OCI-M2 (cell line): ENCODE data around the gene SLX9.
"Not testable (repeated sequence)": the region's sequence is repeated elsewhere in the genome, so short reads cannot be mapped to it uniquely, and the experiment has no call there.

ENCODE experiments used
- DNase-seq: peaks from one replicate; lab custom pipeline; 2025; ENCODE audit not compliant: unreplicated experiment; lab: John Stamatoyannopoulos, UW

SLX9 gene

DNA sequence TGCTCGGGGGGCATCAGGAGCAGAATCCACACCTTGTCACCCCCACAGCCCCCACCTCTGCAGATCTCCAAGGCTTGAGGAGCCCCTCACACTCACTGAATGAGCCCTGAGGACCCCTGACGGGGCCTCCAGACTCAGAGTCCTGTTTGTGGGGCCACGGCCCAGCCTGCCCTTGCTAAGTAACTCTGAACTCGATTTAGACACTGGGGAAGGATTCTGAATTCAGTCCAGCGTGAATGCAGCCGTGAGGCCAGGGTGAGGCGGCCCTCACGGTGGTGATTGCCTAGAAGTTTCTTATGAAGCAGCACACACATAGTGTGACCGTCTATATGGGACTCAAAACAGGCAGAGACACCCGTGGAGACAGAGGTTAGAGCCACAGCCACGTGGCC lies 75.6 kb downstream of the SLX9 start:
- no peak for DNase-seq

DNA sequence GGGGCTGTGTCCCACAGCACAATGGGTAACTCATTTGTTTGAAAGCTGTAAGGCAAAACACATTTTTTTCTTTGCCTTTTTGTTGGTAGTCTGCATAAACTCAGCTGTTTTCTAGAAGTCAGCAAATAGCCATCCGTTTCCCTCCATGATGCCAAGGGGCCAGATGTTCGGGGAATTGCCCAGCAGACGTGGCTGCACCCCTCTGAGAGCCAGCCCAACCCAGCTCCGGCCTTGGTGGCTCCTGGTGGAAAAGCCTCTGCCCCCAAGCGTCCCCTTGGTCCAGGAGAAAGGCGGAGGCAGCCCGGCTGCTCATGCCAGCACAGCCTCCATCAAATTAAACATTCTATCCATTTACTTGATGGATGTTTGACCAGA lies 76.2 kb downstream of the SLX9 start:
- DNase-seq, result no peak

DNA sequence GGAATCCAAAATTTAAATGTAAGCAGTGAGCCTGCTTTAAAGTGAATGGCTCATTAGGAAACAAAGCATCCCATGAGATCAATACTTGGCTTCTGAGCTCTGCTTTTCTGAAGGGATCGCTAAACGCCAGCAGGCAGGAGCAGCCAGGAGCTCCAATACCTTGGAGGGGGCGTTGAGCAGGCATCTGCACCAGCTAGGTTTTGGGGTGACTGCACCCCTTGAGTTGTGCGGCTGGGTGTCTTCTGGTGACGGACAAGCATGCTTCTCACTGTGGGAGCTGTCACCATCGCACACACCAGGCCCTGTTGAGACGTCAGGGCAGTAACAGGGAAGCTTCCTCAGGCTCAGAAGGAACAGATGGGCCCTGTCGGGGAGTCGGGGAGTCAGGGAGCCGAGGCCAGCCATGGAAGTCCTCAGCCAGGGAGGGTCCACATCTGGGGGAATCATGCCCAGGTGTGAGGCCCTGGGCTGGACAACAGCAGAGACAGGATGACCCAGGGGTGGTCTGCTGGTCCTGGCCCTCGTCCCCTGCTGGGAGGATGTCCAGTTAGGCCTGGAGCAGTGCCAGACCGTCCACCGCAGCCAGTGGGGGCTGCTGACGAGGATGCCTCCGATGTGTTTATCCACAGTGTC lies 76.7 kb downstream of the SLX9 start:
- no peak for DNase-seq

DNA sequence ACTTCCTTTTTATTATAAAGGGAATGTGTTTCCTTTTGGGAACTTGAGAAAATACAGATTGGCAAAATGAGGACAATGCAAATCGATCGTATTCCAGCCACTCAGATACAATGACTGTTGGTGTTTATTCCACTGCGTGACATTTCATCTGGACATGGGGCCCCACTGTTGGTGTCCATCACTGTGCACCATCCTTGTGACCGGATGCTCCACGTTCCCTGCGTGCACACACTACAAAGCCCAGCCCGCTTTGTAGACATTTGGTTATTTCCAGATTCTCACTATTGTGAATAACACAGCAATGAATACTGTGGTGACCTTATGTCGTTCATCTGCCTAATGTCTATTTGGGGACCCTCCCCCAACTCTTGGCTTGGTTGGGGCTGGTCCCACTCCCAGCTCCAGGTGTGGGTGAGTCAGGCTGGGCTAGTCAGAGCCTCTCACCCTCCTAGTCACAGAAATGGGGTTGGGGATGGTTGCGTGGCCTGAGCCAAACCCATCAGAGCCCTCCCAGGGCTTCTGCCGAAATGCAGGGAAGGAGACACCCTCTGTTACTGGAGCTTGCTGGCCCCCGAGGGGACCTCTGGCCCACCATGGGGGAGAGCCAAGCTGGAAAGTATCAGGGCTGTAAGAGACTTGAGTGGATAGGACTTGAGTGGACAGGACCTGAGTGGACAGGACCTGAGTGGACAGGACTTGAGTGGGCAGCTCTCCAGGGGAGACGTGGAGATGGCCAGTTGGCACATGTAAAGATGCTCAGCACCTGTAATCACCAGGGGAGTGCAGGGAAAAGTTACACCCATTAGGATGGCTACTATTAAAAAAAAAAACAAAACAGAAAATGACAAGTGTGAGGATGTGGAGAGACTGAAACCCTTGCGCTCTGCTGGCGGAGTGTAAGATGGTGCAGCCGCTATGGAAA lies 77.5 kb downstream of the SLX9 start:
- no peak for DNase-seq

DNA sequence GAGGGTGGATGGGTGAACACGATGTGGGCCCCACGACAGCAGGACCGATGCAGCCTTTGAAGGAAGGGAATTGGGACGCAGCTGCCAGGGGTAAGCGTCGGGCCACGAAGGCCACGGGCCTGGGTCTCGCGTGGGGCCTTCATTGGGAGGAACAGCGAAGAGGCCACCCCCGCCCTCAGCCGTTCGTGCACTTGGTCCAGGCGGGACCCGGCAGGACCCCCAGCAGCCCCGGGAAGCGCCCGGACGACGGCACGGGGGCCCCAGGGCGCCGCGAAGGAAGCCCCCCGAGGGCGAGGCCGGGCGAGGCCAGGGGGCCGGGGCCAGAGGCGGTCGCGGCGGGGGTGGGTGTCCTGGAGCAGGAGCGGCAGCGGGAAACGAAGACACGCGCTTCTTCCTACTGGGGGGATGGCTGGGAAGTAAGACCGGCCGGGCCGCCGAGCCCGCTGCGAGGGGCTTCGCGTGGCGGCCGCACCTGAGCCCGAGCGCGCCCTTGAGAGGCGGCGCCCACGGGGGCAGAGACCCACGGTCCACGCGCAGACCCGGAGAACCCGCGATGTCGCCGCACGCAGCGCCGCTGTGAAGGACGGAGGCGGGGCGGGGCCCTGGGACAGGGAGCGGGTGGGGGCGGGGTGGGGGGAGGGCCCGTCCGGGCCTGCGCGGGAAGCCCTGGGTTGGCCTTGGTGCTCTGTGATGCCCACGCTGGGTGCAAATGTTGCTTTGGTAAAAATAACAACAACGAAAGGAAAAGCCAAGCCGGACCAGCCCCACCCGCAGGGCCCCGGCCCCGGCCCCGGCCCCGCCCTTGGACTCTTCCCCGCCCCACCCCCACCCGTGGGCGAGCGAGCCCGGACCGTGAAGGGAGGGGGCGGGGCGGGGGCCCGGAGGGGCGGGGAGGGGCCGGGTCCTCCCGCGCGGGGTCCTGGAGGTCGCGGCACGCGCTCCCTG lies 78.6 kb downstream of the SLX9 start:
- DNase-seq, result no peak

DNA sequence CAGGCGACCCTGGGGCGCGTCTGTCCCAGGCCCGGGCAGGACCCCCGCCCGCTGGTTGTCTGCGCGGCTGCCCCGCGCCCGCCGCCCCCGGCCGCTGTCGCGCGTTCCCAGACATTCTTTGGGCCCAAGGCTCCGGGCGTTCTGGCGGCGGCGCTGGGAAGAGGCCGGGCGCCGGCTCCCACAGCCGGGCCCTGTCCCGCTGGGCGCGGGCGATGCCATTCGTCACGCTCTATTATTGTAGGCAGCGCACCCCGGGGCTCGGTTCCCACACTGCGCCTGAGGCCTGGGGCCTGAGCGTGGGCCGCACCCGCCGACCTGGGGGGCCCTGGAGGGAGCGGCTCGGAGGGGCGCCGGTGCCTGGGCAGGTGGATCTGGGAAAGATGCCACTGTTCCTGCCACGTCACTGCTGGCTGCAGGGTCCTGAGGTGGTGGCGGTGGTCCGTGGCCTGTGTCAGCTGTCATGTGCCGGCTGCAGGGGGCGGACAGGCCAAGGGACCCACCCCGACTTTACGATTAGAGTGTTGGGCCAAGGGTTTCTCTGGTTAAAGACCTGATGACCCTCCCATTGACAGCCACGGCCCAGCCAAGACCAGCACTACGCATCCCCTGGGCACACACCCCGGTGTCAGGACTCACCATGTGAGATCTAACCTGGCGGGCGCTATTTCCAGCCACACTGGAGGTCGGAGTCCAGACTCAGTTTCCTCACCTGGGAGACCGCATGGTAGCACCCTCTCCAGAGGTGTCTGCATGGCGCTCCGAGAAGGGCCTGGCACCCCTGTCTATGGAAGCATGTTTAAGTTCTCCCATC lies 79.5 kb downstream of the SLX9 start:
- DNase-seq, result no peak

DNA sequence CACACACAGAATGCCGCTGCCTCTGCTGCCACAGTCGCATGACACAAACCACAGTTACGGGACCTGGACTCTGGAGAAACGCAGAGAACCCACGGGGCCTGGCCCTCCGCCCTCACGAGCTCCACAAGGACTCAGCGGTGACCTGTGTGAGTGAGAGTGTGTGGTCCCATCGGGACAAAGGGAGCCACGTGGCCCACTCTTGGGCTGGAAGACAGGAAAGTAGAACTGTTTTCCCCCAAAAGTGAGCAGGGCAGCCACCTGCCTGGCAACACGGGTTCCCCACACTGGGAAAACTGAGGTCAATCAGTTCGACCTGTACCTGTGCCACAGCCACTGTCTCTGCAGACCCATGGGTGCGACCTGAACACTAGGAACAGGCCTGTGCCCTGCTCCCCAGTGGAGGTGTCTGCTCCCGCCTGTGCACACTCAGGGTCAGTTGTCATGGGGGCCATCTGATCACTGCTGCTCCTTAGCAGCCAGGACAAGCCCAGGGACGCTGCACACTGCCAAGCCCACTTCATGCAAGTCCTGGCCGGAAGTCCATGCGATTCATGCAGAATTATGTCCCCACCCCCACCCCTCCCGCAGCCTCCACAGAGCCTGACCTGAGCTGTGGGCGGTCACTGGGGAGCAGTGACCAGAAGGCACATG lies 80.2 kb downstream of the SLX9 start:
- no peak for DNase-seq

DNA sequence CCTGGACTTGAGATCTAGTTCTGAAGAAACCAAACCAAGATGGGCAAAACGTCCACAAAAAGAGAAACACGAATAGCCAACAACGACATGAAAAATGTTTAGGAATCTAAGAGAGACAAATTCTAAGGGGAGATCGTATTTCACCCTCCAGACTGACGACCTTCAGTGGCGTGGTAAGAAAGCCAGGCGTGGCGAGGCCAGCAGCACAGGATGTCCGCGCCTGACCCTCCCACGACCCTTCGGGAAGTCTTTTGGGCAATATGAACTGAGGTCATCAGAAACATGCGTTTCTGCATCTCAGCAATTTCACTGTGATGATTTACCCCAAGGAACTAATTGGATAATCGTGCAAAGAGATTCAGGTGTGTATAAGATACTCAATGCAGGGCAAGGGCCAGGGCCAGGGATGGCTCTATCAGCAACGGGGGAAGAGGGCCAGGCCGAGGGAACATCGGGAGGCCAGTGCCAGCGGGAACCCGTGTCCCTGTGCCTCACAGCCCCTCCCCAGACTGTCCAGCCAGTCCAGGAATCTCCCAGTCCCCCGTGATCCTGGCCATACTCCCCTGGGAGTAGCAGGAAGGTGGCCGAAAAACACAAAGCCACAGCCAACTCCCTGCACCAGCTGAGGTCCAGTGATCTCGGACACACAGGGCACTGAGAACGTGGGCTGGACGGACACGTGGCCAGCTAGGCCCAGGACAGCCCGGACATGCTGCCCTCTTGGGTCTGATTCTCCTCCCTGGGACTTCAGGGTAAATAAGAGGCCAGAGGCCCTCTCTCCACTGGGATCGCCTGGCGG lies 81.0 kb downstream of the SLX9 start:
- no peak for DNase-seq

DNA sequence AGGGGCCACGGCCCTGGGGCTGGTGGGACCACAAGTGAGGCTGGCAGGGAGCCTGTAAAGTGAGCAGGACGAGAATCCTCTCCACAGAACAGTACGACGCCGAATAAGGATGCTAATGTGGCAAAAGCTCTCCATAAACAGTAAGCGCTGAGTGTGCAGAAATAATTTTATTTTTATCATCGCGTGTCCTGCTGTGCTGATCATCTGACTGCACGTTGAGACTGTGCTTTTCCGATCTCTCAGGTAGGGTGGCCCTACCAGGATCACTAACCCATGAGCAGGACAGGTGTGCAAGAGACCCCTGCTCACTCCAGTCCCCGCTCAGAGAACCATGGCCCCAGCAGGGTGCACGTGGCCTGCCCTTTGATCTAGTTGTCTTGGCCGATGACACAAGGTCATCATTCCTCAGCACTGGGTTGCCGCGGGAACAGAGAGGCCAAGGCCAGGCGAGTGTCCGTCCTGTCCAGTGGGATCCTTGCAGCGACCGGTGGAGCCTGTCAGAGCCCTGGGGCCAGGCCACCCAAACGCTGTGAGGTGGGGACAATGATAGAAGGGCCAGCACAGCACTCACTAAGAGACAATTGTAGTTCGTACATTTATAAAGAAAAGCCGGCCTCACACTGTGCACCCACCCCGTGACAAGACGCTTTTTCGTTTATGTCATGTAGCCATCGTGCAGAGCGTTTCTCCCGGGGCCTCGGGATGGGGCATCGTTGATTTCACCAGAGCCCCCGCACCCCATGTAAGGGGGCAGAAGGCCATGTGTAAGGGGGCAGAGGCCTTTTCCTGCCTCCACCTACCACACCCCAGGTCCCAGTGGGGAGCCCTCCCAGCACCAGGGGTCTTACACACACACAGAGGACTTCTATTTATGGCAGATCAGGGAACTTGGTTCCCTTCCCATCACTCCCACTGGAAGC lies 81.9 kb downstream of the SLX9 start:
- DNase-seq, result no peak

DNA sequence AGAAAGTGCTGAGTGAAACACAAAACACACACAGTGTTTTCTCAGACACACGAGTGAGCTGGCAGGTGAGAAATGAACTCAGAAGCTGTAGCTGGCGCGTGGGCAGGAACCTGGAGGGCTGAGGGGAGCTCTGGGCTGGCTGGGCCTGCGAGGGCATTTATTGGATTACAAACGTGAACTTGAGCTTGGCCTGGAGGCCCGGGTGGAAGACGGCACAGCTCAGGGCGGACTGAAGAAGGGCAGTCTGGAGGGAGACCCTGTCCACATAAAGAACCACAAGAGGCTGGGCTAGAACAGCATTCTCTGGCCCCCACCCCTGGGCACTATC lies 82.5 kb downstream of the SLX9 start:
- DNase-seq, result no peak

DNA sequence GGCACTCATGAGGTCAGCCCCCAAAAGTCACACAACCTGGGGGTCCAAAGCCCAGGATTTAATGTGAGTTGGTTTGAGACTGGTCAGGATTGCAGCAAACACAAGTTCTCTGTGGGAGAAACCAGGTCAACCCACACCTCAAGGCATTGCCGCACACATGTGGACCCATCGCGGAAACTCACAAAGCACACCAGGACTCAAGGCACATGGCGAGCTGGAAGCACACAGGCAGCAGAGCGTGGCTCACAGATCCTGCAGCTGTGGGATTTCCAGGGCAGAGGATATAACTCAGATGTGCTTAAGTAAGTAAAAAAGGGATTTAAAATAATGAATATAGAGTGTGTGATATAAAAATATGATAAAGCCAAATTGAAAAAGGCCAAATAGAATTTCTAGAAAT lies 82.9 kb downstream of the SLX9 start:
- no peak for DNase-seq

DNA sequence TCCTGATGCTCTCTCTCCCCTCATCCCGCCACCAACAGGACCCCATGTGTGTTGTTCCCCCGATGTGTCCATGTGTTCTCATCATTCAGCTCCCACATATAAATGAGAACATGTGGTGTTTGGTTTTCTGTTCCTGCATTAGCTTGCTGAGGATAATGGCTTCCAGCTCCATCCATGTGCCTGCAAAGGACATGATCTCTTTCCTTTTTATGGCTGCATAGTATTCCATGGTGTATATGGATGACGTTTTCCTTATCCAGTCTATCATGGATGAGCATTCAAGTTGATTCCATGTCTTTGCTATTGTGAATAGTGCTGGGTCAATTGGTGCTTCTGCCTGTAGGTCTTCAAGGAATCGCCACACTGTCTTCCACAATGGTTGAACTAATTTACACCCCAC lies 84.7 kb downstream of the SLX9 start:
- DNase-seq, result not testable (repeated sequence)

DNA sequence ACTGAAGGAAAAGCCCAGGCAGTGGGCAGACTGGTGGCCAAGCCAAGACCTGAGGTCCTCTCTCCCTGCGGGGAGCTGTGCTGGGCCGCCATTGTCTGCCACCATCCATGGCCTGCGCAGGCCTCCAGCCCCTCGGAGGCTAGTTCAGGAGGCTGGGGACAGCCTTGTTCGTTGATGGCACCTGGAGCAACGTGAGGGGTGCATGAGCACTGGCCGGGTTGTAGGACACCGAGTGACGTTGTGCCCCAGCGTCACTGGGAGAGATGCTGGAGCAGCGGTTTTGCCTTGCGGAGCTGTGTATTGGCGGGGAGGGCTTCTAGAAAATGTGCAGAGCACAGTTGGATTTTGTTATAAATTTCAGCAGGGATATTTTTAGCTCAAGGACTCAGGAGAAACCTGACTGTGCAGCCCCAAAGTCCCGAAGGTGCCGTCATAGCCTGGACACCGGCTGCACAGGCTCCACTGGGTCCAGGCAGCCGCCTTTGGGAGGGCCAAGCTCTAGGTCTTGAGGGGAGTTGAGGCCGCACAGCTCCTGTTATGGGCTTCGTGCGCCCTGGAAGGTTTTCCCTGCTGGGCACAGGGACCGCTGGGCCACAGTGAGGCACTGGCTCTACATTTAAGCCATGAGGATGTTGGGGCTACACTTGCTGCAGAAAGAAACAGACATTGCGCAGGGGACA lies 86.4 kb downstream of the SLX9 start:
- no peak for DNase-seq
